H1 (cell line): ENCODE results near the gene MACROD2. TPM values are rescaled to one million over a fixed set of nuclear protein-coding genes. Genes with fewer than 3 reads are reported as not detected.

Source experiments
- CTCF ChIA-PET: fragments of 300-600 bp; sonication (Branson Sonifier 250); formaldehyde crosslinking; loops from one replicate; lab custom pipeline; 2021; ENCODE audit not compliant: partially characterized antibody; lab: Charles Lee
- POLR2A ChIA-PET: fragments of 300-600 bp; sonication (Branson Sonifier 250); formaldehyde crosslinking; loops from one replicate; lab custom pipeline; 2021; ENCODE audit warnings: inconsistent platforms; ENCODE audit not compliant: partially characterized antibody; lab: Charles Lee
- DNase-seq, 2 experiments: peaks; one replicate each; pipeline versions ENCODE4 v3.0.0 to v3.0.0-alpha.2; 2010 to 2022; ENCODE audit warnings: low spot score in 2 of 2, low read depth in 1 of 2, mixed read lengths in 1 of 2
- FAIRE-seq: peaks from 2 replicates; lab custom pipeline; 2011; peaks lifted over from hg19 to GRCh38; lab: Jason Lieb, UNC
- H2AFZ ChIP-seq: 2 replicates; pipeline ENCODE4 v1.8.1; 2012; ENCODE audit warnings: low read length, inconsistent platforms
- H2AK5ac ChIP-seq: 2 replicates; pipeline ENCODE4 v1.6.1; 2013; ENCODE audit warnings: low read depth, low read length
- H2BK120ac ChIP-seq: replicated peaks from 2 replicates; pipeline ENCODE3; 2013; ENCODE audit warnings: low read depth, low read length, inconsistent platforms
- H2BK12ac ChIP-seq: 2 replicates; pipeline ENCODE4 v1.6.1; 2013; ENCODE audit warnings: low read depth, low read length
- H2BK15ac ChIP-seq: 2 replicates; pipeline ENCODE4 v1.6.1; 2013; ENCODE audit warnings: low read length
- H2BK20ac ChIP-seq: 2 replicates; pipeline ENCODE4 v1.6.1; 2013; ENCODE audit warnings: low read length
- H2BK5ac ChIP-seq: 2 replicates; pipeline ENCODE4 v1.6.1; 2013; ENCODE audit warnings: low read depth, low read length
- H3K14ac ChIP-seq: 2 replicates; pipeline ENCODE4 v1.6.1; 2013; ENCODE audit warnings: inconsistent platforms; ENCODE audit not compliant: insufficient read length
- H3K18ac ChIP-seq: 2 replicates; pipeline ENCODE4 v1.6.1; 2013; ENCODE audit warnings: low read length; ENCODE audit errors: extremely low read depth
- H3K23ac ChIP-seq: 2 replicates; pipeline ENCODE4 v1.6.1; 2013; ENCODE audit warnings: inconsistent platforms; ENCODE audit not compliant: insufficient read length
- H3K23me2 ChIP-seq: 2 replicates; pipeline ENCODE4 v1.6.1; 2013; ENCODE audit warnings: low read depth, low read length
- H3K27ac ChIP-seq: 2 replicates; pipeline ENCODE4 v1.6.1; 2011; ENCODE audit warnings: low read depth, low read length, inconsistent platforms
- H3K27me3 ChIP-seq, 4 experiments: replicated peaks in 1 of 4; 1 replicate in 1 of 4; 2 replicates in 3 of 4; pipeline versions ENCODE4 v1.6.1 to v1.8.1; 2011 to 2013; ENCODE audit warnings: low read length in 3 of 4, mild to moderate bottlenecking in 3 of 4, inconsistent platforms in 2 of 4, mixed read lengths in 2 of 4, moderate library complexity in 1 of 4; ENCODE audit not compliant: control insufficient read depth in 3 of 4, insufficient read depth in 3 of 4; ENCODE audit errors: extremely low read depth in 1 of 4
- H3K36me3 ChIP-seq, 4 experiments: 2 replicates each; pipeline versions ENCODE4 v1.6.1 to v1.8.1; 2011 to 2013; ENCODE audit warnings: mild to moderate bottlenecking in 4 of 4, low read length in 3 of 4, moderate library complexity in 2 of 4, control low read depth in 1 of 4, inconsistent platforms in 1 of 4; ENCODE audit not compliant: insufficient read depth in 4 of 4, control insufficient read depth in 2 of 4
- H3K4ac ChIP-seq: replicated peaks from 2 replicates; pipeline ENCODE3; 2013; ENCODE audit warnings: low read length, low read depth, mixed read lengths, inconsistent platforms; ENCODE audit not compliant: insufficient read length
- H3K4me1 ChIP-seq, 4 experiments: replicated peaks in 1 of 4; 1 replicate in 1 of 4; 2 replicates in 3 of 4; pipeline versions ENCODE4 v1.6.1 to v1.8.1; 2011 to 2013; ENCODE audit warnings: low read length in 3 of 4, inconsistent platforms in 2 of 4, mixed read lengths in 1 of 4; ENCODE audit not compliant: insufficient read depth in 4 of 4, control insufficient read depth in 3 of 4
- H3K4me2 ChIP-seq, 2 experiments: 2 replicates each; pipeline versions ENCODE4 v1.6.1 to v1.8.1; 2011 to 2013; ENCODE audit warnings: low read depth in 2 of 2, low read length in 2 of 2, control low read depth in 1 of 2, inconsistent platforms in 1 of 2, mild to moderate bottlenecking in 1 of 2; ENCODE audit not compliant: insufficient read depth in 1 of 2
- H3K4me3 ChIP-seq, 4 experiments: fragments of 200-600, 300-600 bp in 1 of 4; sonication (generic), shearing (Covaris generic), sonication (Bioruptor Twin) in 1 of 4; 2 replicates each; pipeline versions ENCODE4 v1.5.1 to v1.8.1; 2011 to 2016; ENCODE audit warnings: low read length in 4 of 4, low read depth in 3 of 4, control low read depth in 2 of 4, inconsistent platforms in 2 of 4, mild to moderate bottlenecking in 2 of 4, mixed read lengths in 1 of 4, moderate library complexity in 1 of 4; ENCODE audit not compliant: insufficient read depth in 2 of 4; ENCODE audit errors: extremely low read depth in 1 of 4
- H3K56ac ChIP-seq: replicated peaks from 2 replicates; pipeline ENCODE3; 2013; ENCODE audit warnings: low read depth, mild to moderate bottlenecking, mixed read lengths, low read length, inconsistent platforms; ENCODE audit not compliant: insufficient read length
- H3K79me1 ChIP-seq: 2 replicates; pipeline ENCODE4 v1.6.1; 2013; ENCODE audit warnings: low read depth, low read length, control low read depth
- H3K79me2 ChIP-seq, 2 experiments: 2 replicates each; pipeline versions ENCODE4 v1.6.1 to v1.8.1; 2012 to 2013; ENCODE audit warnings: low read length in 2 of 2, mild to moderate bottlenecking in 2 of 2, inconsistent platforms in 1 of 2; ENCODE audit not compliant: insufficient read depth in 2 of 2, control insufficient read depth in 1 of 2
- H3K9ac ChIP-seq, 4 experiments: replicated peaks in 1 of 4; 1 replicate in 1 of 4; 2 replicates in 3 of 4; pipeline versions ENCODE4 v1.6.1 to v1.8.1; 2011 to 2013; ENCODE audit warnings: low read depth in 3 of 4, low read length in 3 of 4, control low read depth in 2 of 4, mild to moderate bottlenecking in 2 of 4, moderate library complexity in 2 of 4, inconsistent platforms in 1 of 4; ENCODE audit errors: extremely low read depth in 1 of 4
- H3K9me3 ChIP-seq, 2 experiments: 2 replicates each; pipeline versions ENCODE4 v1.6.1 to v1.8.1; 2012 to 2013; ENCODE audit warnings: mild to moderate bottlenecking in 2 of 2, moderate library complexity in 2 of 2, control low read depth in 1 of 2, inconsistent platforms in 1 of 2, low read depth in 1 of 2, low read length in 1 of 2, mixed read lengths in 1 of 2; ENCODE audit not compliant: insufficient read depth in 2 of 2
- H4K20me1 ChIP-seq, 2 experiments: replicated peaks in 1 of 2; 2 replicates each; pipeline versions ENCODE3 to v1.8.1; 2011 to 2013; ENCODE audit warnings: inconsistent platforms in 2 of 2, low read length in 2 of 2, mild to moderate bottlenecking in 1 of 2; ENCODE audit not compliant: insufficient read depth in 2 of 2, control insufficient read depth in 1 of 2
- H4K5ac ChIP-seq: 2 replicates; pipeline ENCODE4 v1.6.1; 2013; ENCODE audit warnings: low read length, low read depth, mixed read lengths, inconsistent platforms; ENCODE audit not compliant: insufficient read length
- H4K8ac ChIP-seq: 2 replicates; pipeline ENCODE4 v1.8.0; 2013; ENCODE audit warnings: mild to moderate bottlenecking, moderate library complexity, low read length, inconsistent platforms; ENCODE audit not compliant: insufficient read depth; ENCODE audit errors: extremely low read depth
- H4K91ac ChIP-seq: replicated peaks from 2 replicates; pipeline ENCODE3; 2013; ENCODE audit warnings: low read length, mixed read lengths, inconsistent platforms; ENCODE audit not compliant: insufficient read length
- ASH2L ChIP-seq: fragments of 200-600, 300-600 bp; sonication (generic); IDR thresholded peaks from one replicate; pipeline ENCODE4 v1.7.1; 2017; ENCODE audit warnings: low read length
- CBX8 ChIP-seq: fragments of 300-800, 300-1000 bp; sonication (generic); IDR thresholded peaks from 2 replicates; pipeline ENCODE4 v1.7.1; 2016; ENCODE audit warnings: low read depth, low read length, borderline replicate concordance
- HDAC6 ChIP-seq: IDR thresholded peaks from one replicate; pipeline ENCODE4 v1.7.1; 2012; ENCODE audit warnings: low read depth, mild to moderate bottlenecking, inconsistent platforms, low read length, moderate library complexity
- KDM5A ChIP-seq: fragments of 200-600 bp; IDR thresholded peaks from 2 replicates; pipeline ENCODE4 v1.7.1; 2012; ENCODE audit warnings: mild to moderate bottlenecking, low read length, inconsistent platforms, mixed read lengths
- POU5F1 ChIP-seq: IDR thresholded peaks from 2 replicates; pipeline ENCODE4 v1.6.1; 2011; ENCODE audit warnings: low read depth, mild to moderate bottlenecking, low read length, moderate library complexity
- SP1 ChIP-seq: IDR thresholded peaks from 2 replicates; pipeline ENCODE4 v1.6.1; 2011; ENCODE audit warnings: low read depth, low read length
- SP4 ChIP-seq: IDR thresholded peaks from 2 replicates; pipeline ENCODE4 v1.6.1; 2012; ENCODE audit warnings: low read length, inconsistent platforms
- ZNF274 ChIP-seq: IDR thresholded peaks from 2 replicates; pipeline ENCODE4 v1.7.0; 2012; ENCODE audit warnings: low read length, borderline replicate concordance; ENCODE audit errors: extremely low read depth
- WGBS, 2 experiments: shearing (Covaris generic) in 1 of 2; methylation state at CpG; one replicate each; pipeline versions ENCODE4 v1.1.6 to v1.1.7; 2013 to 2015; ENCODE audit warnings: low lambda C conversion rate in 2 of 2, mixed read lengths in 2 of 2, inconsistent platforms in 1 of 2, low coverage in 1 of 2, missing lambda C conversion rate in 1 of 2; ENCODE audit not compliant: insufficient replicate concordance in 2 of 2, insufficient coverage in 1 of 2, insufficient read length in 1 of 2; ENCODE audit errors: extremely low coverage in 1 of 2, missing lambda C conversion rate in 1 of 2; 5-methylcytosine and 5-hydroxymethylcytosine counted together
- polyA plus RNA-seq, 7 experiments: library from polyadenylated mRNA; depleted of rRNA in 3 of 7; stranded (reverse) in 5 of 7; unstranded in 2 of 7; fragments of >200 nt in 5 of 7; fragments of 200-250 nt in 2 of 7; gene quantifications; 1 replicate in 5 of 7; 2 replicates in 1 of 7; 4 replicates in 1 of 7; pipeline versions ENCODE4 v1.2.1 to v1.2.3, GENCODE V29; 2011 to 2013; ENCODE audit warnings: missing spikeins in 2 of 7, mixed read lengths in 2 of 7
- total RNA-seq: library from RNA; stranded (reverse); fragmentation: NEBNext Ultra II Directional; extraction: Animal tissue kit (Norgen Biotek cat#: 25700); gene quantifications from 2 replicates; pipeline ENCODE4 v1.2.1, GENCODE V29; 2021
- TF ChIP-seq, protein P1 (sequence below): IDR thresholded peaks from 2 replicates; pipeline ENCODE4 v1.6.1; 2012; ENCODE audit warnings: inconsistent platforms
- TF ChIP-seq, protein P2 (sequence below): IDR thresholded peaks from 2 replicates; pipeline ENCODE4 v1.6.1; 2011; ENCODE audit warnings: low read depth, mild to moderate bottlenecking, low read length; ENCODE audit not compliant: insufficient read depth

The MACROD2 gene
- total and polyA plus RNA-seq, 2 of the 8 experiments (the other 6 are each of a cell fraction or from before 2014, with no cell fraction given): 0.70 to 3.9 TPM

DNA sequence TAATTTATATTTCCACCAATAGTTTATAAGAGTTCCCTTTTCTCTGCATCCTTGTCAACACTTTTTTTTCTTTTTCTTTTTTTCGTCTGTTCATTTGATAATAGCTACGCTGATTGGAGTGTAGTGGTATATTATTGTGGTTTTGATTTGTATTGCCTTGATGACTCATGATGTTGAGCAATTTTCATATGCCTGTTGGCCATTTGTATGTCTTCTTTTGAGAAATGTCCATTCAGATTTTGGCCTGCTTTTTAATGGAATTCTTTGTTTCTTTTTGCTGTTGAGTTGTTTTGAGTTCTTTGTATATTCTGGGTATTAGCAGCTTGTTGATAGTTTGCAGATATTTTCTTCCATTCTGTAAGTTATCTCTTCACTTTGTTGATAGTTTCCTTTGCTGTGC, 1804.6 kb downstream of the MACROD2 start:
- Histone ChIP-seq H3K27me3 (no peaks in the 10 kb centered on the region), H2BK20ac (no peak overlapping the region), H4K91ac (no peak overlapping the region), H2BK12ac (no peak overlapping the region), H3K18ac (no peak overlapping the region), H3K23me2 (no peaks in the 10 kb centered on the region), H3K4me3 (no peak overlapping the region), H3K9ac (no peak overlapping the region), H4K20me1 (no peaks in the 10 kb centered on the region), H2BK5ac (no peak overlapping the region), H3K27ac (no peak overlapping the region), H2AK5ac (no peak overlapping the region), H2AFZ (no peak overlapping the region), H3K14ac (no peak overlapping the region), H2BK120ac (no peak overlapping the region), H2BK15ac (no peak overlapping the region), H3K36me3 (no peaks in the 10 kb centered on the region), H3K9me3 (no peaks in the 10 kb centered on the region; a peak in 1 of 4 replicates), H3K79me2 (no peaks in the 10 kb centered on the region), H4K5ac (no peak overlapping the region), H3K23ac (no peak overlapping the region), H3K4ac (no peak overlapping the region), H3K79me1 (no peaks in the 10 kb centered on the region), H4K8ac (no peak overlapping the region), H3K56ac (no peak overlapping the region), H3K4me1 (no peaks in the 10 kb centered on the region), H3K4me2 (no peak overlapping the region)
- ChIA-PET POLR2A (no interaction called here), CTCF (no interaction called here)
- FAIRE-seq: no peak
- 88% methylated on average over 2 of the region's 2 CpGs; no CpG with 5 or more reads in 1 of the 2 experiments for WGBS, 2 experiments
- no peak for DNase-seq
- TF ChIP-seq POU5F1 (no peak), ASH2L (no peak), CBX8 (no peak), KDM5A (no peak), SP4 (no peak), SP1 (no peak), ZNF274 (no peak), HDAC6 (no peak)
- TF ChIP-seq, protein P1, sequence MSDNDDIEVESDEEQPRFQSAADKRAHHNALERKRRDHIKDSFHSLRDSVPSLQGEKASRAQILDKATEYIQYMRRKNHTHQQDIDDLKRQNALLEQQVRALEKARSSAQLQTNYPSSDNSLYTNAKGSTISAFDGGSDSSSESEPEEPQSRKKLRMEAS: no peak
- TF ChIP-seq, protein P2, sequence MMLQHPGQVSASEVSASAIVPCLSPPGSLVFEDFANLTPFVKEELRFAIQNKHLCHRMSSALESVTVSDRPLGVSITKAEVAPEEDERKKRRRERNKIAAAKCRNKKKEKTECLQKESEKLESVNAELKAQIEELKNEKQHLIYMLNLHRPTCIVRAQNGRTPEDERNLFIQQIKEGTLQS: no peak
